ELF-1 (cell line): ENCODE measurements around the gene TRAPPC10.
"Not testable (repeated sequence)": the region's sequence is repeated elsewhere in the genome, so short reads cannot be mapped to it uniquely, and the experiment has no call there.

Experiments used
- DNase-seq: peaks from one replicate; pipeline ENCODE4 v3.0.0-alpha.2; 2016; ENCODE audit warnings: low read depth, low spot score

The TRAPPC10 gene

GRCh38 chr21:44143996-44144395 is 131.9 kb downstream of the TRAPPC10 start:
- DNase-seq: not testable (repeated sequence)

- not testable (repeated sequence) for DNase-seq
These were observed 132.9 kb downstream of the TRAPPC10 start for GRCh38 chr21:44144784-44145602.

GRCh38 chr21:44145616-44146015 is 133.5 kb downstream of the TRAPPC10 start:
- DNase-seq: not testable (repeated sequence)

GRCh38 chr21:44147108-44147507 is 135.0 kb downstream of the TRAPPC10 start:
- DNase-seq: not testable (repeated sequence)

- DNase-seq: not testable (repeated sequence)
These were observed 138.1 kb downstream of the TRAPPC10 start for GRCh38 chr21:44150255-44150654.

- not testable (repeated sequence) for DNase-seq
These were observed 141.2 kb downstream of the TRAPPC10 start for GRCh38 chr21:44153214-44153888.

- DNase-seq: not testable (repeated sequence)
These were observed 141.8 kb downstream of the TRAPPC10 start for GRCh38 chr21:44153889-44154228.

- DNase-seq: not testable (repeated sequence)
These were observed 142.7 kb downstream of the TRAPPC10 start for GRCh38 chr21:44154816-44155230.

- DNase-seq: not testable (repeated sequence)
These were observed 143.3 kb downstream of the TRAPPC10 start for GRCh38 chr21:44155231-44155993.

- not testable (repeated sequence) for DNase-seq
These were observed 143.9 kb downstream of the TRAPPC10 start for GRCh38 chr21:44155994-44156380.
